ENCODE measurements around the gene MAGI1. TPM values are rescaled to one million over a fixed set of nuclear protein-coding genes. Genes with fewer than 3 reads are reported as not detected.

The MAGI1 gene
- total and polyA plus RNA-seq, 7 experiments from 2014 or later, result 0.39 TPM; not detected in 6

DNA sequence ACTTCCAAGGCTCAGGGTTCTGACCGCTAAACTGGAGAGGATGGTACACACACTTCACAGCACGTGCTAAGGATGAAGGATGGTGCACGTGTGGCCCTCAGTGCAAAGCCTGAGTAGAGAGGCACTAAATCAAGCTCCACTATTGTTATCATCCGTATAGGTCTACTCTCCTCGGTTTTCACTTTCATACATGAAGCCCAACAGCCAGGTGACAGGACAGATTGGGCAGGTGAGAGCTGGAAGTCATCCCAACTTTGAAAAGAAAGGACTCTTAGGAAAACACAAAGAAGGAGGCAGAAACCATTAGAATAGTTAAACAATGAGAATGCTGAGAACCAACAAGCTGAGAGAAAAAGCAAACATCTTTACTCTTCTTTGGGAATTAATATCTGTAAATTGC, 21.1 kb downstream of the MAGI1 start:
- Mint-ChIP-seq H3K9me3 (peaks cover 0 to 5% (median 0%) of the 10 kb centered on the region in 11 donors), H3K27me3 (peaks cover 0 to 5% (median 3%) of the 10 kb centered on the region in 5 donors), H3K4me1 (no peaks in the 10 kb centered on the region), H3K36me3 (no peaks in the 10 kb centered on the region), H3K4me3 (no peak overlapping the region), H3K27ac (no peak overlapping the region)
- ATAC-seq (no peak), DNase-seq (no peak)
- H3K27me3 ChIP-seq (ENCODE audit: control insufficient read depth in 2 of 2, insufficient read depth in 2 of 2, low read length in 2 of 2), result no peaks in the 10 kb centered on the region
- POLR2A ChIA-PET, result no interaction called here
- intact Hi-C loops (cut with micrococcal nuclease), result no loop called here
- H3K9me3 ChIP-seq (ENCODE audit: control insufficient read depth in 2 of 3, low read length in 3 of 3), result no peaks in the 10 kb centered on the region
- no peak overlapping the region for H3K27ac ChIP-seq (ENCODE audit: low read depth, low read length)
- CTCF ChIA-PET, result no interaction called here
- H3K4me3 ChIP-seq (ENCODE audit: low read length), result no peak overlapping the region
- no peaks in the 10 kb centered on the region for H3K4me1 ChIP-seq (ENCODE audit: control insufficient read depth in 2 of 2, insufficient read depth in 2 of 2, low read length in 2 of 2)
- H3K36me3 ChIP-seq (ENCODE audit: control insufficient read depth in 2 of 3, insufficient read depth in 3 of 3, low read length in 3 of 3), result no peaks in the 10 kb centered on the region

DNA sequence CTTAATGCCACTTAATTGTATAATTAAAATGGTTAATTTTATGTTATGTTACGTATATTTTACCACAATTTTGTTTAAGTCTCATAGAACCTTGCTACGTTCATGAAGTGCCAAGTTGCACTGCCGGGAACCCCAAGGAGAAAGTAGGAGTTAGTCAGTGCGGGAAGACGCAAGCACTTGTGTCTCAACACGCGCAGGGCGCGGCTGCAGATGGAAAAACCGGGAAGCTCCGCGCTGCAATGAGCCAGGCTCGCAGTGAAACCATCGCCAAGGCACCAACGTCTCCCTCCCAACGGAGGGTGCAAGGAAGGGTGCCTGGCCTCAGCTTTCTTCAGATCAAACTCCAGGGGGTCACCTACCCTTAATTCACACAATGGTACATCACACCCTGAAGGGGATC, 21.6 kb downstream of the MAGI1 start:
- ChIA-PET CTCF (no interaction called here), POLR2A (no interaction called here)
- no peak for DNase-seq
- Mint-ChIP-seq H3K4me1 (no peaks in the 10 kb centered on the region), H3K9me3 (peaks cover 0 to 5% (median 0%) of the 10 kb centered on the region in 11 donors), H3K4me3 (no peak overlapping the region), H3K36me3 (no peaks in the 10 kb centered on the region), H3K27me3 (peaks cover 0 to 4% (median 3%) of the 10 kb centered on the region in 5 donors), H3K27ac (no peak overlapping the region)
- intact Hi-C loops (cut with micrococcal nuclease), result no loop called here
- no peaks in the 10 kb centered on the region for H3K4me1 ChIP-seq (ENCODE audit: control insufficient read depth in 2 of 2, insufficient read depth in 2 of 2, low read length in 2 of 2)
- H3K4me3 ChIP-seq (ENCODE audit: low read length), result no peak overlapping the region
- H3K36me3 ChIP-seq (ENCODE audit: control insufficient read depth in 2 of 3, insufficient read depth in 3 of 3, low read length in 3 of 3), result no peaks in the 10 kb centered on the region
- H3K27ac ChIP-seq (ENCODE audit: low read depth, low read length), result no peak overlapping the region
- H3K27me3 ChIP-seq (ENCODE audit: control insufficient read depth in 2 of 2, insufficient read depth in 2 of 2, low read length in 2 of 2), result no peaks in the 10 kb centered on the region
- H3K9me3 ChIP-seq (ENCODE audit: control insufficient read depth in 2 of 3, low read length in 3 of 3), result no peaks in the 10 kb centered on the region
- ATAC-seq, result no peak

DNA sequence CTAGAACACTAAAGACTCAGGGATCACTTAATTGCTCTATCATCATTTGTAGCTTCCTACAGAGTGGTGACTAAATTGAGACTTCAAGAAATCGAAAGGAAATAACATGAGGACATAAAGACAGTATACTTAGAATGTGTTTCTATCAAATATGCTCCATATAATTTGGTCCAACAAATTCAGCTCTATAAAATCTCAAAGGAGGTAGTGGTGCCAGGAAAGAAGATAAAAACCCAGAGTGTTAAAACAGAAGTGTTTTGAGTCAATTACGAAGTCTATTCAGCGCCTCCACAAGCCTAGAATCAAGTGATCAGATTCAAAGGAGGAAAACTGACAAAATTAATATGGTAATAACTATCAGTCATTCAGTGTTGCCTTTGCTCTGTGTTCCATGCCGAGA, 22.9 kb downstream of the MAGI1 start:
- intact Hi-C loops (cut with micrococcal nuclease), result no loop called here
- ATAC-seq (no peak), DNase-seq (no peak)
- Histone ChIP-seq H3K27ac (ENCODE audit: low read depth, low read length) (no peak overlapping the region), H3K4me3 (ENCODE audit: low read length) (no peak overlapping the region), H3K4me1 (ENCODE audit: control insufficient read depth in 2 of 2, insufficient read depth in 2 of 2, low read length in 2 of 2) (no peaks in the 10 kb centered on the region), H3K9me3 (ENCODE audit: control insufficient read depth in 2 of 3, low read length in 3 of 3) (no peaks in the 10 kb centered on the region), H3K36me3 (ENCODE audit: control insufficient read depth in 2 of 3, insufficient read depth in 3 of 3, low read length in 3 of 3) (no peaks in the 10 kb centered on the region), H3K27me3 (ENCODE audit: control insufficient read depth in 2 of 2, insufficient read depth in 2 of 2, low read length in 2 of 2) (no peaks in the 10 kb centered on the region)
- H3K27me3 Mint-ChIP-seq, result no peaks in the 10 kb centered on the region
- H3K4me3 Mint-ChIP-seq, result no peak overlapping the region
- ChIA-PET POLR2A (no interaction called here), CTCF (interaction anchor here (0.8 kb wide), 1 partner anchor 124 kb away, joined by 3 read pairs; no protein-coding TSS in a partner anchor)
- H3K36me3 Mint-ChIP-seq, result no peaks in the 10 kb centered on the region
- peaks cover 0 to 4% (median 0%) of the 10 kb centered on the region in 11 donors for H3K9me3 Mint-ChIP-seq
- no peak overlapping the region for H3K27ac Mint-ChIP-seq
- no peaks in the 10 kb centered on the region for H3K4me1 Mint-ChIP-seq

DNA sequence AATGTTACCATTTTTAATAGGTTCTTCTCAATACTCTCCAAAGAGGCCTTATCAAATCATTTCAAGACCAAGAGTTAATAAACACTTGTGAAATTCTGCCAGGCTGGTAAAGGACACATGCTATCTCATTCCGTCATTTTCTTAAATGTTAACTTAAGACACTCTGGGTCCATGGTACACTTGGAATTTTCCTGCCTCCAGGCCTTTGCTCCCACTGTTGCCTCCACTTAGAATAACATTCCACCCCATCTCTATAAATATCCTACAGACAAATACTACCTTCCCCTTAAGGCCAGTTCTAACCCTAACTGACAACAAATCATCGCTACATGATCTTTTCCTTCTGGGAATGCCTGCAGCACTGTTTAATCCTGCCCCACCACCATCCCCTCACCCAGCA, 24.1 kb downstream of the MAGI1 start:
- H3K27me3 Mint-ChIP-seq, result peaks cover 0 to under 1% (median 0%) of the 10 kb centered on the region in 5 donors
- no peaks in the 10 kb centered on the region for H3K36me3 Mint-ChIP-seq
- DNase-seq (no peak), ATAC-seq (no peak)
- peaks cover 0 to 4% (median 0%) of the 10 kb centered on the region in 11 donors for H3K9me3 Mint-ChIP-seq
- ChIA-PET CTCF (no interaction called here), POLR2A (no interaction called here)
- H3K27me3 ChIP-seq (ENCODE audit: control insufficient read depth in 2 of 2, insufficient read depth in 2 of 2, low read length in 2 of 2), result no peaks in the 10 kb centered on the region
- no peak overlapping the region for H3K27ac ChIP-seq (ENCODE audit: low read depth, low read length)
- intact Hi-C loops (cut with micrococcal nuclease), result no loop called here
- no peaks in the 10 kb centered on the region for H3K9me3 ChIP-seq (ENCODE audit: control insufficient read depth in 2 of 3, low read length in 3 of 3)
- H3K4me1 ChIP-seq (ENCODE audit: control insufficient read depth in 2 of 2, insufficient read depth in 2 of 2, low read length in 2 of 2), result no peaks in the 10 kb centered on the region
- no peaks in the 10 kb centered on the region for H3K4me1 Mint-ChIP-seq
- no peak overlapping the region for H3K27ac Mint-ChIP-seq
- H3K36me3 ChIP-seq (ENCODE audit: control insufficient read depth in 2 of 3, insufficient read depth in 3 of 3, low read length in 3 of 3), result no peaks in the 10 kb centered on the region
- H3K4me3 ChIP-seq (ENCODE audit: low read length), result no peak overlapping the region
- H3K4me3 Mint-ChIP-seq, result no peak overlapping the region

DNA sequence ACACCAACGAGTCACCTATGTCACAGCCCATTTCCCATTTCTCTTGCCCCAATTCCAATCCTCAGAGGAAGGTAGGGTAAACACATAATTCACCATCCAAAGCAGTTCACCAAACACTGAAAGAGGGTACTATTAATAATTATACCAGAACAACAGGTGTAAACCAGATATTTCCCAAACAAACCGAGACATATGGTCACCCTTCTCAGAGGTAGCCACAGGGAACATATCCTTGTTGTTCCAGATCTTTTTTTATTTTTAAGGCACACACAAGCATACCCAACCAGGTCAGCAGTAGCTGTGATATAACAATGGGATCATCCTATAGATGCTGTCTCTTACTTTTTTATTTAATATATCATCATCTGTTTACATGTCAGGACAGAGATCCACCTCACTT, 24.7 kb downstream of the MAGI1 start:
- H3K4me1 ChIP-seq (ENCODE audit: control insufficient read depth in 2 of 2, insufficient read depth in 2 of 2, low read length in 2 of 2), result no peaks in the 10 kb centered on the region
- ChIA-PET CTCF (no interaction called here), POLR2A (no interaction called here)
- Mint-ChIP-seq H3K4me3 (no peak overlapping the region), H3K27ac (no peak overlapping the region), H3K9me3 (peaks cover 0 to 4% (median 0%) of the 10 kb centered on the region in 11 donors), H3K36me3 (no peaks in the 10 kb centered on the region), H3K27me3 (peaks cover 0 to 5% (median 0%) of the 10 kb centered on the region in 5 donors), H3K4me1 (no peaks in the 10 kb centered on the region)
- DNase-seq, result no peak
- H3K9me3 ChIP-seq (ENCODE audit: control insufficient read depth in 2 of 3, low read length in 3 of 3), result no peaks in the 10 kb centered on the region
- H3K27me3 ChIP-seq (ENCODE audit: control insufficient read depth in 2 of 2, insufficient read depth in 2 of 2, low read length in 2 of 2), result no peaks in the 10 kb centered on the region
- no peak overlapping the region for H3K4me3 ChIP-seq (ENCODE audit: low read length)
- no peak overlapping the region for H3K27ac ChIP-seq (ENCODE audit: low read depth, low read length)
- ATAC-seq, result no peak
- H3K36me3 ChIP-seq (ENCODE audit: control insufficient read depth in 2 of 3, insufficient read depth in 3 of 3, low read length in 3 of 3), result no peaks in the 10 kb centered on the region
- intact Hi-C loops (cut with micrococcal nuclease), result no loop called here

DNA sequence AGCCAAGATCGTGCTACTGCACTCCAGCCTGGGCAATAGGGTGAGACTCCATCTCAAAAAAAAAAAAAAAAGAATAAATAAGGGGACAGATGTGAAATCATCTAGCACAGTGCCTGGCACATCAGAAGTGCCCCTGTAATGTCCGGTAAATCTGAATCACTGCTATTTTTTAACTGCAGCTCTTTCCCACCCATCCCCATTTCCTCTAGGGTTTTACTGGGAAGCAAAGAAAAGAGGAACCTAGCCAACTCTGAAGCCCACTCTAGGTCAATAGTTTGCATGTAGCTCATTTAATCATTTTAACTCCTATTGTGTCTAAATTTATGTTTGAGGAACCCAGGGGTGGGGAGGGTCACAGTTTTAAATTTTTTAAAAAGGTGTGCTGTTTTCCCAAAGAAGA, 26.0 kb downstream of the MAGI1 start:
- Mint-ChIP-seq H3K9me3 (peaks cover 0 to 4% (median 0%) of the 10 kb centered on the region in 11 donors), H3K4me1 (no peaks in the 10 kb centered on the region), H3K4me3 (no peak overlapping the region), H3K36me3 (no peaks in the 10 kb centered on the region), H3K27ac (no peak overlapping the region), H3K27me3 (peaks cover 0 to 12% (median 5%) of the 10 kb centered on the region in 5 donors)
- H3K27me3 ChIP-seq (ENCODE audit: control insufficient read depth in 2 of 2, insufficient read depth in 2 of 2, low read length in 2 of 2), result no peaks in the 10 kb centered on the region
- POLR2A ChIA-PET, result no interaction called here
- no peaks in the 10 kb centered on the region for H3K36me3 ChIP-seq (ENCODE audit: control insufficient read depth in 2 of 3, insufficient read depth in 3 of 3, low read length in 3 of 3)
- H3K9me3 ChIP-seq (ENCODE audit: control insufficient read depth in 2 of 3, low read length in 3 of 3), result no peaks in the 10 kb centered on the region
- no peak overlapping the region for H3K27ac ChIP-seq (ENCODE audit: low read depth, low read length)
- no peak for DNase-seq
- no peak for ATAC-seq
- CTCF ChIA-PET, result no interaction called here
- intact Hi-C loops (cut with micrococcal nuclease), result no loop called here
- no peak overlapping the region for H3K4me3 ChIP-seq (ENCODE audit: low read length)
- no peaks in the 10 kb centered on the region for H3K4me1 ChIP-seq (ENCODE audit: control insufficient read depth in 2 of 2, insufficient read depth in 2 of 2, low read length in 2 of 2)

DNA sequence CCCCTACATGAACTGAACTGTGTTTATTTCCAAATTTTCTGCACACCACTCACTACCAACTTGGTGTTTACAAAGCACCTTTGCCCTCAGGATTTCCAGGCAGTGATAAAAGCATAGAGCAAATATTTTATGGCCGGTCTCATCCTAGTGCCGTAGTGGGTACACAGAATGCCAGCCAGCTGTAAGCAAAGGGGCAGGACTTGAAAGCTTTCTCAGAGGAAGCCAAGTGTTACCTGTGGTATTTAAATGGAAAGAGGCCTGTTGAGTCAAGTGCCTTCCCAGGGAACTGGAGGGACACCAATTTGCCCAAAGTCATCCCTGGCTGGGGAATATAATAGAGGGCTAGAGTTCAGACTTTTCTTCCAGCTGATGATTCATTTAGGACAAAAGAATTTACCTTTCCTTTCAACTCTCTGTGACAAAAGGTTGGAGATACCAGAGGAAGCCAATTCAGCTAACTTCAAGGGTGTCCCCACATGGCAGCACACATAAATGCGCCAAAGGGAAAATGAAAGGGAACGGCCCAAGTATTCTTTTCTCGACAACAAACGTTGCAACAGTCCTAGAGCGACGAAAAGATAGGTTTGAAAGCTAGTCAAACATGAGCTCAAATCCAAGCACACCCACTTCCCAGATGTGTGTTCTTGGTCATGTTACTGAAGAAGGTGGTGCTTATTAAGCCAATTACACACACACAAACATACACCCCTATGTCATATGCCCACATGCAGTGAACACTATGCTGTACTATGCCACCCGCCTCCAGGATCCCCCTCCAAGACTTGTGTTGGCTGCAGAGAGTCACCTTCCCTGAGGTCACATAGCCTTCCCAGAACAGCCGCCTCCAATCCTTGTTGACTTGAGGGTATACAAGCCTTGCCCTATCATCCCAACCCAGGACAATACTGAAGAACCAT, 27.7 kb downstream of the MAGI1 start:
- no peaks in the 10 kb centered on the region for H3K36me3 ChIP-seq (ENCODE audit: control insufficient read depth in 2 of 3, insufficient read depth in 3 of 3, low read length in 3 of 3)
- DNase-seq, result no peak
- no peaks in the 10 kb centered on the region for H3K9me3 ChIP-seq (ENCODE audit: control insufficient read depth in 2 of 3, low read length in 3 of 3)
- ChIA-PET CTCF (no interaction called here), POLR2A (no interaction called here)
- Mint-ChIP-seq H3K4me3 (no peak overlapping the region), H3K27me3 (peaks cover 0 to 15% (median 5%) of the 10 kb centered on the region in 5 donors), H3K27ac (no peak overlapping the region), H3K4me1 (no peaks in the 10 kb centered on the region), H3K9me3 (peaks cover 0 to 3% (median 0%) of the 10 kb centered on the region in 11 donors), H3K36me3 (peaks cover 0 to 4% (median 0%) of the 10 kb centered on the region in 5 donors)
- H3K27ac ChIP-seq (ENCODE audit: low read depth, low read length), result no peak overlapping the region
- no peak for ATAC-seq
- intact Hi-C loops (cut with micrococcal nuclease), result no loop called here
- no peak overlapping the region for H3K4me3 ChIP-seq (ENCODE audit: low read length)
- no peaks in the 10 kb centered on the region for H3K4me1 ChIP-seq (ENCODE audit: control insufficient read depth in 2 of 2, insufficient read depth in 2 of 2, low read length in 2 of 2)
- H3K27me3 ChIP-seq (ENCODE audit: control insufficient read depth in 2 of 2, insufficient read depth in 2 of 2, low read length in 2 of 2), result no peaks in the 10 kb centered on the region

All from naive thymus-derived CD4-positive, alpha-beta T cell (primary cell).